Measurements from ENCODE around the gene SOX1.

Gene SOX1

DNA sequence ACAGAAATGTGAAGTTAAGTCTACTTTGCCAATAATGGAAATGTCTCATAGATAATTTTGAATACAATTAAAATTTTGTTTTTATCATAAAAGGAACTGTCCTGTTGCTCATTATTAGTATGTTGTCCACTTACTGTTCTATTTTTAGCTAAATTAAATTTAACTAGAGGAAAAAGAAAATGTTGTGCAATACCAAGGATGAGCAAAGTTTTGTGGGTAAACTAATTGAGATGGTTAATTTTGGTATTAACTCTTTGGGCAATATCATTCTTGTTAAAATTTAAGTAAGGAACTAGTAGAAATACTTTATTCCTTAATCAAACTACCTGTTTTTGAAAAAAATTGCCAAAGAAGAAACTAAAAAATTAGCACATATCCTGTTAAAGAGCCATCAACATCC is 43.5 kb downstream of the SOX1 start:
- DNase-seq, result no peak

DNA sequence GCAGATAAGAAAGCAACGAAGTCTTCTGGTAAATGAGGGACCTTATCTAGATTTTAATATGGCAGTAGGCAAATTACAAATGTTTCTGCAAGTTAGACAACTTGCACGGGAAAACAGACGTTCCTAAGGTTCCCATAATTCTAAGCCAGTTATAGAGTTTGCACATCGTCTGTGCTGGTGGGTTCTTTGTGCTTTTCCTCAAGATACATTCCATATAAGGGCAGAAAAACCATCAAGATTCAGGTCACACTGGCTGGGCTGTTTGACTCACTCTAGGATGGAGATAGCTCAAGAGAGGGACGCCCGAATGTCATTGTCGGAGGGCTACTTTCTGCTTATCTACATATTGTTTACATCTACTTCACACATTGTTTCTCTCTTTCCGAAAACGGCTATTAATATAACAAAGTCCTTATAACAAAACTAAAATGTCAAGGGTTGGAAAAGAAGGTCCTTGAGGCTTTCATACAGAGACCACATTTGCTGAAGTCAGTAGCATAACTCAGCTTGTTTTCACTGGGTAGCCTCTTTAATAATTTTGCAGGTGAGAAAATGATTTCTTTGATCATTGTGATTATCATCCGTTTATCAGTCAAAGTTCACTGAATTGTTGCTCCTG is 44.4 kb downstream of the SOX1 start:
- DNase-seq, result no peak

DNA sequence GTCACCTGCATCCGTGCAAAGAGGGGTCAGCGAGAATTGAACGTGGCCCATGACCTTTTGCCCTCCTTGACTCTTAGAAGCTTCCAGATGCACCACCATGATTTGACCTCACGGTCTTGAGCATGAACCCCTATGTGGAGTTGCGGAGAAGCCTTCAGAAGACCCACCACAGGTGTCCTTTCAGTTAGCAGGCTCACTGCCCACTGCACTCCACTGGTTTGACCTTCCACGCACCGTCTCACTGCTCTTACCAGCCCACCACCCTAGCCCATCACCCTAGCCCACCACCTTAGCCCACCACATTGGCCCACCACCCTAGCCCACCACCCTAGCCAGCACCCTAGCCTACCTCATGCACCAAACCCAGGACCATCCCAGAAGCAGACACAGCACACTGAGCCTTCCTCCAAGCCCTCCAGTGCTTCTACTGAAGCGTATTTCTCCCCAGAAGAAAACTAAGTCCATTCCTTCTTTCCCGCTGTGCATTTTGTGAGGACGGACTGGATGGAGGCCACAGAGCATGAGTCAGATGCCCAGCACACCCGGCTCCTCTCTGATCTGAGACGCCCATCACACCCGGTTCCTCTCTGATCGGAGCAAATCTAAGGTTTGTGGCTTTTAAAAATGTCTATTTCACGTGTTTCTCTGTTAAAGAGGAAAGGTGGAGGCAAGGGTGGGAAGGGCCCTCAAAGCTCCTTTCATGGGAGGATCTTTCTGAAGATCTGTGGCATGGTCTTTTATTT is 45.8 kb downstream of the SOX1 start:
- DNase-seq, result no peak

DNA sequence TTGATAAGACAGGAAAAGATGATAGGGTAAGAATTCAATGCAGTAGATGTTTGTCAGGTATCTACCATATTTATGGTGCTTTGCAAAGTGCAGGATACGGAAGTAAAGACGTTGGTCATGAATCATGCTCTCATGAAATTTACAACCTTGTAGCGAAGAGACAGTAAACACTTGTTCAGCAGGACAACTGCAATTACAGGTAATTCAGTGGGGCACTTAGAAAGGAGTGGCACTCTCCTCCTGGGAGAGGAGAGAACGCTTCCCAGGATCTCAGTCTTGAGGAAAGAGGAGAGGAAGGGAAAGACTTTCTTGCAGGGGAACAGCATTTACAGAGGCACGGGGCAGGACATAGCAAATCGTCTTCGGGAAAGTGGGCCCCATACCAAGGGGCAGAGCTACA is 46.4 kb downstream of the SOX1 start:
- DNase-seq, result no peak

DNA sequence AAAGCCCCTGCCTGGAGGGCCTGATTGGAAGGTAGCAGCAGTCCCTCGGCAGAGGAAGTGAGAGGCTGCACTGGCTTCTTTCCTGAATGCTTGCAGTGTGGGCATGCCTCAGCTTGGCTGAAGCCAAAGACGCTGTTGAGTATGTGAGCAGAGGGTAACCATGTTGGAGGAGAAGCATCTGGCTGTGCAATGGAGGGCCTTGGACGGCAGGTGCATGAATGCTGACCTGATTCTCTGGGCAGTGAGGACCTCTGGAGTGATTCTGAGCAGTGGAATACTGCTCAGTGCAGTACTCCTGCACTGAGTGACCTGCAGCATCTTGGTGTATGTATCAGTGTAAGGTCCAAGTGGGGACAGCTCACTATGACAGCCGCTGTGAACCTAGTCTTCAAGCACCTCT is 46.9 kb downstream of the SOX1 start:
- no peak for DNase-seq

DNA sequence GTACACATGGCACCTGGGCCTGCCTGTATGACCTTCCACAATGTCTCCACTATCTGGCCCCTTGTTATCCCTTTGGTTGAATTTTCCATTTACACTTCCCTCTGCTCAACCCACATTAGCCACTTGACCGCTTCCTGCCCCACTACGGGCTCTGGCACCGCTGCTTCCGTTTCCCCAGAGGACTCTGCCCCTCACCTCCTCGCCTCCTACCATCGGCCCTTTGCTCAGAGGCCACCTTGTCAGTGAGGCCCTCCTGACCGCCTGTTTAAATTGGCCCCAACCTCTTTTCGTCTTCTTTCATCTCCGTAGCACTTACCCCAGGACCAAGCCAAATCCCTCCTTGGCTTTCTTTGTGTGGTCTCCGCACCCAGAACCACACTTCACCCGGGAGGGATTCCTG is 47.4 kb downstream of the SOX1 start:
- no peak for DNase-seq

DNA sequence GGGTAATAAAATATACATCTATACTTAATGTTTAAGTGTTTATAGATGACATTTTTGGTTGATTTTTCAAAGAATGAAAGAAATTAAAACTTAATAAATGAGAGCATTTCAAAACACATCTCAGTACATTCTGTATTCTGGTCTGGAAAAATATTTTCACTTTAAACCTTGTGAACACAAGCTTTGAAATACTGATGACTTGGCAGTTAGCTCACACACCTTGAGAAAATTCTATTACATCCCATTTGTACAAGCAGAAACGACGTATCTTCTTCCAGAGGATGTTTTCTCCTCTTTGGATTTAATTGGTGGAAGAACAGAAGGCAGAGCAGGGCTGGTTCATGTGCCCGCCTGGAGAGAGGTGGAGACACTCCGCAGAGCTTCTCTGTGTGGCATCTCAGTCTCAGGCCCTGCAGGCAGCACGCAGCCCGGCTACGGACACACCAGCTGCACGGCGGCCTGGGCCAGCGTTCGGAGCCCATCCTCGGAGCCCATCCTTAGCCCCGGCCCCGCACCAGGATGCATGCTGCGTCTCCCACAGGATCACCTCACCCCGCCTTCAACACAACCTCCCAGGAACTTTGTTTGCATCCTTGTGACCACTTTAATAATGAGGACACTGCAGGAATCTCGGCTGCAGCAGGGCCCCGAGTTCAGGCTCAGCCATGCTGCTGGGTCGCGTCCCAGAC is 48.6 kb downstream of the SOX1 start:
- no peak for DNase-seq

DNA sequence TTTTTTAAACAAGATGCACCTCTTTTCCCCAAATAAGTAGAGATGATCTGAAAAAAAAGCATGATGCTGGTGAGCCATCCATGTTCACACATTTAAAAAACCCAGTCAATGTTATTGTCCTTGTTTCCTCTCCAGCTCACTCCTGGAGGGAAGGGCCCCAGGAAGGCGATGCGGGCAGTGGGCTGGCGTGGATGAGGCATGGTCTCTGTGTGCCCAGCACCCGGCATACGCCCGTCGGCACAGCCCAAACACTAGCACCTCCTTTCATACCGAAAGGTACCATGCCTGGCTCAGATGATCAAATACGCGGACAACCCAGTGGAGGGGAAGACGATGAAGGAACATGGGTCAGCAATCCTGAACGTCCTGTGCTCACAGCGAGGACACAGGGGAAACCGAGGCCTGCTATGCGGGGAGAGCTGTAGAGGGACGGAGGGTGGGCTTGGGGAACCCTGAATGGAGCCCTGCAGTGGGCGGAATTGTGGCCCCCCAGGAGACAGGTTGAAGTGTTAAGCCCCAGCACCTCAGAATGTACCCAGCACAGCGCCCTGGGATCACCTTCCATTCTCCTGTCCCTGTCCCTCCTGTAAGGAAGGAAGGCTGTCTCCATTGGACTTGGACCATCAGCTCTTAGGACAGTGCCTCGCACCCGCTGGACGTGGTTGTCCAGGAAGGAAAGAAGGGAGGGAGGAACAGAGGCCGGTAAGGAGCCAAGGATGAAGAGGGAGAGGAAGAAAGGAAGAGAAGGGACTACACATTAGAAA is 49.4 kb downstream of the SOX1 start:
- DNase-seq, result no peak

DNA sequence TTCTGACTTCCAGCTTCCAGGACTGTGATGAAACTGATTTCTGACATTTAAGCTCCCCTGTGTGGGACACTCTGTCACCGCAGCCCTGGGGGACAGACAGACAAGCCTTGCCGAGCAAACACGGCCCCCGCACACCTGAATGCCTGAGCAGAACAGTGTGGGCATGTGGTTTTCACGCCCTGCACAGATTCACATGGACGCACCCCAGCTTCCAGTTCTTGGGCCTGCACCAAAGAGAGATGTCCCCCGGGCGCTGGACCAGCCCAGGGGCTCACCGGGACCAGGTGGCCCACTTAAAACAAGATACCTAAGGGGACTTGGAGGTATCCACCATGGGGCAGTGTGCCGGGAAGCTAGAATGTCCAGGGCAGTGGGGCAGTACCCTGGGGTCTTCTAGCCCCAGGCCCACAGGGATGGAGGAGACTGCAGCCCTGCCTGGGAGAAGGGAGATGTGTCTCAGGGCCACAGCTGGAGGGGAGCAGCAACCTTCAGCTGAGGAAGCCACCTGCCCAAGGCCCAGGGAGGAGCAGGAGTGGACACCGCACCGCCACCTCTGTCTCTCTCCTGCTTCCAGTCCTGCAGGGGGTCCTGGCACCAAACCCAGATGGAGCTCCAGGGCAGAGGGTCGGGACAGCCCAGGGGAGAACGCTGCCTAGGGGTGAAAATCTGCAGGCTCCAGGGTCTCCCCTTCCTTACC is 50.5 kb downstream of the SOX1 start:
- no peak for DNase-seq

DNA sequence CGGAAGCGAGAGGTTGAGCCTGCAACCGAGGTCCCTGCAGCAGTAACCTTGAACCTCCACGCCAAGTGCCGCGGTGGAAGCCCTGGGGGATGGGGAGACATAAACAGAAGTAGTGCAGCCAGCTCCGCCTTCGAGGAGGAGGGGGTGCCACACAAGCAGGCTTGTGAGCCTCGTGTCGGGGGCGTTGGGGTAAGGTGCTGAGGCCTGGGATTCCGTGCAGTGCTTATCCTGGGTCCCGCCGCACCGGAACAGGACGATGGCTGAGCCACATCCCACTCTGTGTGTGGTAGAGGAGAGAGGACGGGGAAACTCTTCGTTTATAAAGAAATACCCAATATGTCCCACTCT is 51.0 kb downstream of the SOX1 start:
- no peak for DNase-seq

DNA sequence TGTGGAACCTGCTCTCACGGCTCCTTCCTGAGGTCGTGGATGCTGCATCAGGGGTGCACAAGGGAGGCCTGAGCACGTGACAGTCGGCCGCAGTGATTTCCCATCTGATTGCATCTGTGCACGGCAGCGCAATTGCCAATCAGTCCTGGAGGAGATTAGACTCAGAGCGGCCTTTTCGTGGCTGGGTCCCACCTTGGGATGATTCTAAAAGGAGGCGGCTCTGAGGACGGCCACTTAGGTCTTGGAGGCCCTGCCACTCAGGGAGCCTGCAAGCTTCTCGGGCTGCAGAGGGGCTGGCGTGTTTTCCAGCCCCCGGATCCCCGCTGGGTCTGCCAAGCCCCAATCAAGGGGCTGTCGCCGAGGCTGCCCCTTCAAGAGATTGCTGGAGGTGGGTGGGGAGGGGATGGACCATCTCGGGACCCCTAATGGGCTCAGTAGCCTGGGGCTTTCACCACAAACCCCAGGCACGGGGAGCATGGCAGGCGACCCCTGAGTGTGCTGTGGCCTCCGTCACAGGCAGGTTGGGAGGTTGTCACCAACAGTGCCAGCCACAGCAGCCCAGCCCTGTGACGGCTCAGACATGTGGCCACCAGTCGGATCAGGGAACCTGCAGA is 51.6 kb downstream of the SOX1 start:
- DNase-seq, result no peak

DNA sequence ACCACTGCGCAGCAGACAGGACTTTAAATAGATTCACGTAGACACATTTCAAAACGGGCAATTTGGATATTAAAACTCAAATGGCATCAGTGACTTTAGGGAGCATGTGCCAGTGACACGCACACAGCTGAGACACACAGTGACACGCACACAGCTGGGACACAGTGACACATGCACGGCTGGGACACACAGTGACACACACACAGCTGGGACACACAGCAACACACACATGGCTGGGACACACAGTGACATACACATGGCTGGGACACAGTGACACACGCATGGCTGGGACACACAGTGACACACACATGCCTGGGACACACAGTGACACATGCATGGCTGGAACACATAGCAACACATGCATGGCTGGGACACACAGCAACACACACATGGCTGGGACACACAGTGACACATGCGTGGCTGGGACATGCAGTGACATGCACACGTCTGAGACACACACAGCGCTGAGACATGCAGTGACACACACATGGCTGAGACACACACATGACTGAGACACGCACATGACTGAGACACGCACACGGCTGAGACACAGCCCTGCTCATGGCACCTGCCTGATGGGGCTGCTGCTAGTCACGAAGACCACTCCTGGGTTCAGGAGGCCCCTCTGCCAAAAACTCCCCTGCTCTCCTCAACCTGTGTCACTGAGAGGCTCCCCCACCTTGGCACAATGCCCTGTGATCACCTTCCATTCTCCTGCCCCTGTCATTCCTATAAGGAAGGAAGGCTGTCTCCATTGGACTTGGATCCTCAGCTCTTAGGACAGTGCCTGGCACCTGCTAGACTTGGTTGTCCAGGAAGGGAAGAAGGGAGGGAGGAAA is 52.5 kb downstream of the SOX1 start:
- no peak for DNase-seq

DNA sequence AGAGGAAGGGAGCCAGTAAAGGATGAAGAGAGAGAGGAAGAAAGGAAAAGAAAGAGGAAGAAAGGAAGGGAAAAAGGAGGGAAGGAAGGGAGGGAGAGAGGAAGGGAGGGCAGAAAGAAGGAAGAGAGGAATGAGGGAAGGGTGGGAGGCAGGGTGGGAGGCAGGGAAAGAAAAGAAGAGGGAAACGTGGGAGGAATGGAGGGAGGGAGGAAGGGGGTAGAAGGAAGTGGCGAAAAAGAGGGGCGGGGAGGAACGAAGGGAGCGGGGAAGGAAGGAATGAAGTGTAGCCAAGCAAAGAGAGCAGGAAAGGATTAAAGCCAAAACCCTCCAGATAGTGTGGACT is 53.1 kb downstream of the SOX1 start:
- DNase-seq, result no peak

Data from activated CD4-positive, CD25-positive, alpha-beta regulatory T cell treated with anti-CD3 and anti-CD28 coated beads, Interleukin-2, amount 50 U/mL, for 72 hours (primary cell).